Vagina (tissue), 2 donors: ENCODE data around the gene GPRC5B.

Experiments
- POLR2AphosphoS5 ChIP-seq, 2 donors: sonication (generic); formaldehyde crosslinking; IDR thresholded peaks; one replicate each; pipeline ENCODE4 v1.9.0; 2017; ENCODE audit warnings: antibody characterized with exemption in 2 of 2, mild to moderate bottlenecking in 2 of 2, low read depth in 1 of 2; ENCODE audit not compliant: insufficient read depth in 1 of 2
- TF ChIP-seq, protein P1 (sequence below), 3 experiments: fragments of 450-650 bp in 2 of 3; fragments of 200-600 bp in 1 of 3; sonication (generic) in 1 of 3; IDR thresholded peaks; one replicate each; pipeline ENCODE4 v1.5.1; 2017 to 2019; ENCODE audit warnings: antibody characterized with exemption in 3 of 3, mild to moderate bottlenecking in 2 of 3, moderate library complexity in 2 of 3

GRCh38 chr16:19929062-19929511, 44.4 kb upstream of the GPRC5B start:
- no peak for TF ChIP-seq POLR2AphosphoS5 (IDR thresholded peaks at IDR 0.05; ENCODE audit: insufficient read depth in 1 of 2, low read depth in 1 of 2)
- TF ChIP-seq, protein P1, sequence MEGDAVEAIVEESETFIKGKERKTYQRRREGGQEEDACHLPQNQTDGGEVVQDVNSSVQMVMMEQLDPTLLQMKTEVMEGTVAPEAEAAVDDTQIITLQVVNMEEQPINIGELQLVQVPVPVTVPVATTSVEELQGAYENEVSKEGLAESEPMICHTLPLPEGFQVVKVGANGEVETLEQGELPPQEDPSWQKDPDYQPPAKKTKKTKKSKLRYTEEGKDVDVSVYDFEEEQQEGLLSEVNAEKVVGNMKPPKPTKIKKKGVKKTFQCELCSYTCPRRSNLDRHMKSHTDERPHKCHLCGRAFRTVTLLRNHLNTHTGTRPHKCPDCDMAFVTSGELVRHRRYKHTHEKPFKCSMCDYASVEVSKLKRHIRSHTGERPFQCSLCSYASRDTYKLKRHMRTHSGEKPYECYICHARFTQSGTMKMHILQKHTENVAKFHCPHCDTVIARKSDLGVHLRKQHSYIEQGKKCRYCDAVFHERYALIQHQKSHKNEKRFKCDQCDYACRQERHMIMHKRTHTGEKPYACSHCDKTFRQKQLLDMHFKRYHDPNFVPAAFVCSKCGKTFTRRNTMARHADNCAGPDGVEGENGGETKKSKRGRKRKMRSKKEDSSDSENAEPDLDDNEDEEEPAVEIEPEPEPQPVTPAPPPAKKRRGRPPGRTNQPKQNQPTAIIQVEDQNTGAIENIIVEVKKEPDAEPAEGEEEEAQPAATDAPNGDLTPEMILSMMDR (IDR thresholded peaks at IDR 0.05), result no peak
